ENCODE measurements around the gene FRMPD4.

GRCh38 chrX:12304261-12304660, 166.0 kb downstream of the FRMPD4 start:
- TF ChIP-seq GATA2 (IDR thresholded peaks at IDR 0.05; ENCODE audit: low read depth, low read length), result no peak
- no peak for TF ChIP-seq GATA3 (IDR thresholded peaks at IDR 0.05; ENCODE audit: low read depth, low read length)

Data from SH-SY5Y (cell line).